GM19240 (cell line): Measurements from ENCODE around the gene CTAG1A.
"Not testable (repeated sequence)": the region's sequence is repeated elsewhere in the genome, so short reads cannot be mapped to it uniquely, and the experiment has no call there.

ENCODE experiments used
- DNase-seq: peaks from one replicate; pipeline ENCODE4 v3.0.0; 2011; ENCODE audit warnings: low spot score; ENCODE audit not compliant: insufficient read length

Gene CTAG1A

GRCh38 chrX:154570361-154570760 lies 14.6 kb upstream of the CTAG1A start:
- not testable (repeated sequence) for DNase-seq

GRCh38 chrX:154573061-154573460 lies 11.9 kb upstream of the CTAG1A start:
- DNase-seq = not testable (repeated sequence)

GRCh38 chrX:154575076-154575475 lies 9.9 kb upstream of the CTAG1A start:
- not testable (repeated sequence) for DNase-seq

DNA sequence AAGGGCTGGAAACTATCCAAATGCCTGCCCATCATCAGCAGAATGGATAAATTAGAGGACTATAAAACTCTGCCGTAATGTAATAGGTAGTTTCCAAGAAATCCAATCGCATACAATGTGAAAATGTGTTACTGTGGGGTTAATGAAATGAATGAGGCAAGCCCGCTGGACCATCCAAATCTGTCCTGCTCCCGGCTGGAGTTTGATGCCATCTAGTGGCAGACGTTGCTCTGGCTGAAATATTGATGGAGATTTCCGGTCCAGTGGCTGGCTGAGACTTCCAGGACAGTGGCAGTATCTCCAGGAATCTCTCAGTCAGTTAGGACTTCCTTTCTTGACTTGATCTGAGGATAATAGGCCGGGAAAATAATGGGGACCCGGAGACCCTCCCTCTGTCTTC lies 1.9 kb upstream of the CTAG1A start:
- DNase-seq = not testable (repeated sequence)

DNA sequence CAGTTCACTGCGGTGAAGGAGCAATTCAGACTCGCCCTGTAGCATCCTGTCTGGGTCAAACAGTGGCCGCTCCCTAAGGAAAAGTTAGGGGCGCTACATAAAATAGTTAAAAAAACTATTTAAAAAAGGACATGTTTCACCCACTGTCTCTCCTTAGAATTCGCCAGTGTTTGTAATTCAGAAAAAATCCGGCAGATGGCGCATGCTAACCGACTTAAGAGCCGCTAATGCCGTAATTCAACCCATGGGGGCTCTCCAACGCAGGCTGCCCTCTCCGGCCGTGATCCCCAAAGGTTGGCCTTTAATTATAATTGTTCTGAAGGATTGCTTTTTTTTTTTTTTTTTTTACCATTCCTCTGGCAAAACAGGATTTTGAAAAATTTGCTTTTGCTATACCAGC lies 5.5 kb downstream of the CTAG1A start:
- DNase-seq = not testable (repeated sequence)

- DNase-seq = no peak
Observed at GRCh38 chrX:154592505-154592904, 7.6 kb downstream of the CTAG1A start.

DNA sequence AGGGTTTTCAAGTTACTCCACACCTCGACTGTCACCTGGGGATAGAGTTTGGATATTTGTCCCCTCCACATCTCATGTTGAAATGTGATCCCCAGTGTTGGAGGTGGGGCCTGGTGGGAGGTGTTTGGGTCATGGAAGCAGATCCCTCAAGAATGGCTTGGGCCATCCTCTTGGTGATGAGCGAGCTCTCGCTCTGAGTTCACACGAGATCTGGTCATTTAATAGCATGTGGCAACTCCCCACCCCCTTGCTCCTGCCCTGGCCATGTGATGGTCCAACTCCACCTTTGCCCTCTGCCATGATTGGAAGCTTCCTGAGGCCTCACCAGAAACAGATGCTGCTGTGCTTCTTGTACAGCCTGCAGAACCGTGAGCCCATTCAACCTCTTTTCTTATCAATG lies 8.3 kb downstream of the CTAG1A start:
- no peak for DNase-seq

DNA sequence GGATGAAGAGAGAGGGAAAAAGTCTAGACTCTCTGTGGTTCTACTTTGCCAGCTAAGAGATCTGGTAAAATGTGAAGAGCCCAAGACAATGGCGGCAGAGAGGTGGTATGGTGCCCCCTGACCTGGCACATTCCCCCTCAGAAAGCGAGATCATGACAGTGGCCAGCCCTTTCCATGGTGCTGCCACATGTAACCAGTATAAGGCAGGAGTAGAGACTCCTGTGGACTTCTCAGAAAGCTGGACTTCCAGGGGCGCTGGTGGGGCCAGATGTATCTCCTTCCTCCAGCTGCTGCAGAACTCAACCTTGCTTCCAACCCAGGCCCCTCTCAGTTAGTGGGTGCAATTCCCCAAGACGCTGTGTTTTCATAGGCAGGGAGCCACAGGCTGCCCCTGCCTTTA lies 9.6 kb downstream of the CTAG1A start:
- no peak for DNase-seq

- DNase-seq = no peak
Observed at GRCh38 chrX:154595559-154596249, 10.8 kb downstream of the CTAG1A start.

DNA sequence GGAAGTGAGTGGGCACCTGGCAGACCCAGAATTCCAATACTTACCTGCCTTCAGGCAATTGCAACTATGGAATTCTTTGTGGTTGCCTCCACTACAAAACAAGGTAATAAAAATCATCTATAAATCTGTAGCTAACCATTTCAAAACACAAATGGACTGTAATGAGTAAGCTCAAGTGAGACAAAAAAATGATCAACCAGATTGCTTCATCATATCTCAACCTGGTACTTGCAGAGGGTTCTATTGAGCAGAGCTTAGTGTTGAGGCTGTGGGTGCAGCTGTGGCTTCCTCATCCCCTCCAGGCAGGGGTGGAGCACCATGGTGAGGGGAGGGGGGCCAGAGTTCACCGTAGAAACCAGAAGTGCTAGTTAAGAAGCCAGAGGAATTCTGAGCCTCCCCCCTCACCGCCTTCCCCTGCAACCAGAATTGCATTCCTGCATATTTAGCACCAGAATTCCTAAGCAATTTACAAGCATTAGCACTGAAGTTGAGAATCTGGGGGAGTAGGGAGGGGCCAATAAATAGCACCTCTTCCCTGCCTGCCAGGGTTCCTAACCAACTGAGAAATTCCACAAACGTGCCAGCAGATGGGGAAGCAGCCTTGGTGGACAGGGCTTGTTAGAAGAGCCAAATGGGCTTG lies 11.5 kb downstream of the CTAG1A start:
- no peak for DNase-seq

DNA sequence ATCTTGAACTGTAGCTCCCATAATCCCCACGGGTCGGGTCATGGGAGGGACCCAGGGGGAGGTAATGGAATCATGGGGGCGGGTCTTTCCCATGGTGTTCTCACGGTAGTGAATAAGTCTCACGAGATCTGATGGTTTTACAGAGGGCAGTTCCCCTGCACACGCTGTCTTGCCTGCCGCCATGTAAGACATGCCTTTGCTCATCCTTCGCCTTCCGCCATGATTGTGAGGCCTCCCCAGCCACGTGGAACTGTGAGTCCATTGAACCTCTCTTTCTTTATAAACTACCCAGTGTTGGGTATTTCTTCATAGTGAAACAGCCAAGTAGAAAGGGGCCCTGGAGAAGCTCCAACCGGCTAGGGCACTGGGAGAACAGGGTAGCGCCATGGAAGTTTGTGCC lies 12.3 kb downstream of the CTAG1A start:
- DNase-seq = no peak

DNA sequence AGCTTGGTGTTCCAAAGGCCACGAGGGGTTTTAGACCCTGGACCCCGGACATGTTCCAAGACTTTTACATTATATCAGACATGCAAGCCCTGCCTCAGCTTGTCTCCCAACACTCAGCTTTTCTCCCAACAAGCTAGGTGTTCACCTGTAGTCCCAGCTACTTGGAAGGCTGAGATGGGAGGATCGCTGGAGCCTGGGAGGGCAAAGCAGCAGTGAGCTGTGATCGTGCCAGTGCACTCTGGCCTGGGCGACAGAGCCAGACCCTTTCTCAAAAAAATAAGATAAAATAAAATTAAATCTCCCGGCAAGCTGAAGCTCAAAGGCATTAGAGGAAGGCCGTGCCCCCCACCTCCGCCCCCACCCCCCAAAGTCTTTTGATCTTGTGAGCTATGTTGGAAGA lies 13.7 kb downstream of the CTAG1A start:
- no peak for DNase-seq

GRCh38 chrX:154599531-154599930 lies 14.6 kb downstream of the CTAG1A start:
- DNase-seq = no peak

DNA sequence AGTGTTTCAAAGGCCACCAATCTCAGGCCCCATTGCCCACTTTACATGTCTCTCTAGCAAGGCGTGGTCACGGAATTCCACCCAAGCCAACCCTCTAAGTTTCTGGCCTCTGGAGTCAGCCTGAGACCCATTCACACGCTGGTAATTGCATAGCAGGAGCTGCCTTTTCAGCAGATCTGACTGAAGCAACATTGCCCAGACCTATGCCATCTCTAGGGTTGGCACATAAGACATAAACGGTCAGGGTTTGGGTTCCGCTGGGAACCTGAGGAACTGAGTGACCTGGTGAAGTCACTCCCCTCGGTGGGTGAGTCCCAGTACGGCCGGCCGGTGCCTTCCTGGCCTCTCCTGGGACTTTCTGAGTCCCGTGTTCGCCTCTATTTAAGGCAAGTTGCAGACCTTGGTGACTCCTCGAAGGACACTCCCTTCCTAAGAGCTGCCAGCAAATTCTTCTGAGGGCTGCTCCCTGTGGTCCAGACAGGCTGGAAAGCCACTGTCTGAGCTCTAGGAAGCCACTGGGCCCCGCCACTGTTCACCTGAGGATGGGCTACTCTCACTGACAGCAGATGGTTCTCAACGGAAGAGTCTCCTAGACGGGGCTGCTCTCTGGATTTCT lies 15.9 kb downstream of the CTAG1A start:
- DNase-seq = no peak

DNA sequence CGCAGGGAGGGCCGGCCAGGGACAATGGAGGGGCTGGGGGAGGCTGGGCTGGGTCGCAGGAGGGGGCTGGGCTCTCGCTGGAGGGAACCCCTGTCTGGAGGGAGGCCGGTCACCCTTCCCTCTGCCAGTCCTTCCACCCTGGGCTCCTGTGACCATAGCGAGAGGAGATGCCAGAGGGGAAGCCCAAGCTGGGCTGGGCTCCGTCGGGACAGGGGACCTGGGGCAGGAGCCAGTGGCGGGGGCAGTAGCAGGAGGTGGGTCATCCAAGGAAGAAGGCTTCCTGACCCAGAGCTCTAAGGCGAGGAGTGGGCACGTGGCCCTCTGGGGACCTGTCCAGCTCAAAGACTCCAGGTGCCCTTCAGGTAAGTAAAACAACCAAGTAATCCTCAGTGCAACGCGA lies 17.3 kb downstream of the CTAG1A start:
- no peak for DNase-seq

DNA sequence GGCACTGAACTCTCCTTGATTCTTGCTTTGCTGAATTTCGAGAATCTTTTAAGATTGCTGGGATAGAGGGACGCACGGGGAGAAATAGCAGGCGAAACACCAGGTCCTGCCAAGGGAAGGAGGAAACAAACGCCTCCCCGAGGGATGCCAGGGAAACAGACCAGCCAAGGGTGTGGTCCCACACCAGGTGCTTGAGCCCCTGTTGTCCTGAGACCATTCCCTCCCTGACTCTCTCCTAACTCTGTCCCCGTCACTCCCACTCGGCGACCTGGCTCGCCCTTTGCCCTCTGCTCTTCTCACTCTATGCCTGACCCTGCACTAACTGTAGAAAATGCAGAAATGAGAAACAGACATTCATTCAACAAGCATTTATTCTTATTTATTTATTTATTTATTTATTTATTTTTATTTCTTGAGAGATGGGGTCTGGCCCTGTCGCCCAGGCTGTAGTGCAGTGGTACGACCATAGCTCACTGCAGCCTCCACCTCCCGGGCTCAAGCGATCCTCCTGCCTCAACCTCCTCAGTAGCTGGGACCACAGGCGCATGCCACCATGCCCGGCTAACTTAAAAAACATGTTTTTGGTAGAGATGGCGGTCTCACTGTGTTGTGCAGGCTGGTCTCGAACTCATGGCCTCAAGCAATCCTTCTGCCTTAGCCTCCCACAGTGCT lies 18.0 kb downstream of the CTAG1A start:
- DNase-seq = no peak

DNA sequence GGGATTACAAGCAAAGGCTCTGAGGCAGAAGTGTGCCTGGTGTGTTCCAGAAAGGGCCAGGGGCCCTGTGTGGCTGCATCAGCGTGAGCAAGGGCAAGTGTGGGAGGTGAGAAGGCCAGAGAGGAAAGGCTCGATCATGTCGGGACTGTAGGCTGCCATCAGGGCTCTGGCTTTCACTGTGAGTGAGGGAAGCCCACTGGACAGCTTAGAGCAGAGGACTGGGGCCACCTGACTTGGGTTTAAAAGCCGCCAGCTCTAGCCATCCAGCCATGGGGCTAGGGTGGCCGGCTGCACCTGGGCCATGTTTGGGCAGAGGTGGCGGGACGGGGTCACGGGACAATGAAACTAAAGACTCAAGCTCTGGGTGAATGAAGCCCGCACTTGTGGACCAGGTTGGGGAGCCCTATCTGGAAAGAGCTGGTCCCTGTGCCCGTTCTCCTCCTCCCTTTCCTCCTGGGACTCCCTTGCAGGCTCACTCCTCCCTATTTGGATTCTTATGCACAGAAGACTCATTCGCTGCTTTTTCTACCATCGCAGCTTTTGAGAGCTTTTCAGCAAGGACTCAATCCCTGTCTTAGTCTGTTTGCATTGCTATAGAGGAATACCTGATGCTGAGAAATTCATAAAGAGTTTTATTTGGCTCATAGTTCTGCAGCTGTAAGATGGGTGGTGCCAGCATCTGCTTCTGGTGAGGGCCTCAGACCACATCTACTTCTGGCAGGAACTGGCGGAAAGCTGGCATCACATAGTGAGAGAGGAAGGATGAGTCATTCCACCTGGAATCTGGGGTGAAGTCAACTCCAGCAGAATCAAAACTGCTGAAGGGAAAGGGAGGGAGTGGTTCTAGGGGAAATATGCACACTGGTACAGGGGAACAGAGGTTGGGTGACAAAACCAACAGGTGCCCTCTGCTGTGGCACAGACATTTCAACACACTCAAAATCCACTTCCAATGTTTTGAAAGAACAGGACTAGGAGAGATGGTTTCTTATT lies 18.8 kb downstream of the CTAG1A start:
- no peak for DNase-seq

GRCh38 chrX:154605566-154605965 lies 20.6 kb downstream of the CTAG1A start:
- no peak for DNase-seq

- no peak for DNase-seq
Observed at GRCh38 chrX:154607370-154607769, 22.4 kb downstream of the CTAG1A start.

- not testable (repeated sequence) for DNase-seq
Observed at GRCh38 chrX:154607976-154608375, 23.0 kb downstream of the CTAG1A start.

DNA sequence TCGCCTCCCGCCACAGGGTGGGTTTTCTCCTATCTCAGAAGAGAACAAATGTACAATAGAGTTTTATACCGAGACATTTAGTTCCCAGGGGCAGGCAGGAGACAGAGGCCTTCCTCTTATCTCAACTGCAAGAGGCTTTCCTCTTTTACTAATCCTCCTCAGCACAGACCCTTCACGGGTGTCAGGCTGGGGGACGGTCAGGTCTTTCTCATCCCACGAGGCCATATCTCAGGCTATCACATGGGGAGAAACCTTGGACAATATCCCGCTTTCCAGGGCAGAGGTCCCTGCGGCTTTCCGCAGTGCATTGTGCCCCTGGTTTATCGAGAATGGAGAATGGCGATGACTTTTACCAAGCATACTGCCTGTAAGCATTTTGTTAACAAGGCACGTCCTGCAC lies 23.9 kb downstream of the CTAG1A start:
- DNase-seq = not testable (repeated sequence)
